HG03439 (cell line): ENCODE results near the gene CDH13.

Source experiments
- ATAC-seq: cut with Tn5 transposase; IDR thresholded peaks from one replicate; pipeline ENCODE4 v1.9.1; 2021; ENCODE audit warnings: mild to moderate bottlenecking, moderate library complexity; ENCODE audit not compliant: unreplicated experiment

The CDH13 gene

GRCh38 chr16:83258366-83258928 is 631.7 kb downstream of the CDH13 start:
- no peak for ATAC-seq

- ATAC-seq = no peak
Observed at GRCh38 chr16:83266848-83267553, 640.2 kb downstream of the CDH13 start.

DNA sequence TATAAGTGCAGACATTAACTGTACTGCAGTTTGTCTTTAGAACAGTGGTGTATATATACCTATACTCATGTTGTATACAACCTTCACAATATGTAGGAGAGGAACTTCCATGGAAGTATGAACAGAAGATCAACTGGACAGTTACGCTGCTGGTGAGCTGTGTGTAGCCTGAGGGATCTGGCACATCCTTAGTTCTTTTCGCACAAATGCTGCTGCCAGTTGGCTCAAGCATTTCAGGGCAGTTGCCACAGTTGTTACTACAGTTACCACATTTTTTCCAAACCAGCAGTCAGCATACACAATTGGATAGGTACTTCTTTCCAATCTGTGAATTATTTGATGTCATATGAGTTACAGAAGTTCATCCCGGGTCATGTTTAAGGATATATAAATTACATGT is 641.4 kb downstream of the CDH13 start:
- ATAC-seq = no peak

DNA sequence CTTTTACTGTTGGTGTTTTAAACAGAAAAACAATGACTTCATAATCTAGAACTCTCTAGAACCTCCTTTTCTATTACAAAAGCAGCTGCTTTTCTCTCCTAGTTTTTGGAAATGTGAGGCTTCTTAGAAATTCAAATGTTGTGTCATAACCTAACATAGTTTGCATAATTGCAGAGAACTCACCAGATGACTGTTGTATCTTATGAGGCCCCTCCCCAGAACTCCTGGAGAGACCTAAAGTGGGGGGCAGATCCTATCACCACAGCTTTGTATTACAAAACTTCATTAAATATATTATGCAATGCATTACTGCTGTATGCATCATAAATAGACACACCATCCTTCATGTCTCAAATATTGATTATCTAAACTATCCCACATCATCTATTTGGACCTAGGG is 642.3 kb downstream of the CDH13 start:
- no peak for ATAC-seq

DNA sequence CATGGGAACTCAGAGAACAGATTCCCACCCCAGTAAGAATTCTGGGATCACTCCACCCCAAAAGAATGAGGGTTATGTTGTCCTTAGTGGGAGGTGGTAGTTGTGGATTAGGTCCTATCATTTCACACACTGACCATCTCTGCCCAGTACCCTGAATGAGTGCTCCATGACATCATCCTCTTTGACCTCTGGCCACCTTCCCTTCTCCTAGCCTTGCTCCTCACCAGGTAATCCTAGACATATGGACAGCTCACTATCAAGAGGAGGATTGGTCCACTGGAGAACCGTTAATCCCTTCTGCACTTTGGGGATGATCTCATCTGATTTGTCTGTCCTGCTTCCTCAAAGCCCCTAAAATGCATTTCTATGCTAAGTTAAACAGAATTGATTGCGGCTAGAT is 642.8 kb downstream of the CDH13 start:
- no peak for ATAC-seq

- ATAC-seq = no peak
Observed at GRCh38 chr16:83270061-83270460, 643.3 kb downstream of the CDH13 start.

DNA sequence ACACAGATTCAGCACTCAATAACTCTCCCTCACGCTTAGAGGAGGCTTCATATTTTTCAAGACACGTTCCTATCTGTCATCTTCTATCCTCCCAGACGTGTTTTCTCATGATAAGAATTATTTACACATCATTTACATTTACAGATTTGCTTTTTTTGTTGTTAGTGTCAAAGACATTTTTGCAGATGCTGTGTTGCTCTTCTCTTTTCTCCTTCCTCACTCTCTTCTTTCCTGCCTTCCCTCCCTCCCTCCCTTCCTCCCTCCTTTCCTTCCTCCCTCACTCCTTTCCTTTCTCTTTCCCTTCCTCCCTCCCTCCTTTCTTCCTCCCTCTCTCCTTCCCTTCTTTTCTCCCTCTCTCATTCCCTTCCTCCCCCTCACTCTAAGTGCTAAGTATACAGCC is 643.9 kb downstream of the CDH13 start:
- ATAC-seq = no peak

- ATAC-seq = no peak
Observed at GRCh38 chr16:83271123-83271522, 644.4 kb downstream of the CDH13 start.

- ATAC-seq = no peak
Observed at GRCh38 chr16:83271970-83272575, 645.3 kb downstream of the CDH13 start.

DNA sequence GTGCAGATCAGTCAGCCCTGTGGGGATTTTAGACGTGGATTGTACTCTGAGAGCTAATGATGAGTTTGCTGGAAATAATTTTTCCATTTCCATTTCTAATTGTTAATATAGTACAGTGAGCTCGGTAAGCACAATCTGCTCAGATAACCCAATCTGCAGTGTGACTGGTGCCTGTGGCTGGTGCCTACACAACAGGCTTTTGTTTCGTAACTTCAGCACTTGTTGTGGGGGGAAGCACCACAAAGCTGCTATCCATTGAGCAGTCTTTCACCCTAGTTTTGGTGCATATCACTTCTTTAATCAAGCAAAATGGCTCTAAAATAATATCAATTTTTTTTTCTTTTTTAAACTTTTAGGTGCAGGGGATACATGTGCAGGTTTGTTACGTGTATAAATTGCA is 646.1 kb downstream of the CDH13 start:
- no peak for ATAC-seq

DNA sequence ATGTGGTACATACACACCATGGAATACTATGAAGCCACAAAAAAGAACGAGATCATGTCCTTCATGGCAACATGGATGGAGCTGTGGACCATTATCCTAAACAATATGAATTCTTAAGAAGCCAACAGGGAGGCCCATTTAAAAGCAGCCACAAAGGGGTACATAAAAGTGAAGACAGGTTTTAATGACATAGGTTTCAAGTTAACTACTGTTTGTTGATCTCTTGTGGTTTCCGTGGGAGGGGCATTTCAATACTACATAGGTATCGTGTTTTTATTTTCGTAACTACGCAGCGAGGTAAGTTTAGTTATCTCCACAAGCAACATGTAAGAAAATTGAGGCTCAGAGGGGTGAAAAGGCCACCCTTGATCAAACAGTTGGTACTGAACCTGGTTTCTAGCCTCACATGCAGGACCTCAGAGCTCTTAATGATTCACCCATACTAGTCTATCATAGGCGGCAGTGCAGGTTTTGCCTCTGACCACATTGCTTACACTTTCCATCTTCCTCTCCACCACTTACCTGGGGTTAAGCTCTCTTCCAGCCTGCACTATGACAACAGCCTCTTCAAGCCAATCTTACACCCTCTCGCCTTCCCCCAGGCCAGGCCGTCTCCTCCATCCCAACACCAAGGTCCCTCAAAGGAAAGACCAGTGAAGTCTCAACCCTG is 646.9 kb downstream of the CDH13 start:
- ATAC-seq = no peak

DNA sequence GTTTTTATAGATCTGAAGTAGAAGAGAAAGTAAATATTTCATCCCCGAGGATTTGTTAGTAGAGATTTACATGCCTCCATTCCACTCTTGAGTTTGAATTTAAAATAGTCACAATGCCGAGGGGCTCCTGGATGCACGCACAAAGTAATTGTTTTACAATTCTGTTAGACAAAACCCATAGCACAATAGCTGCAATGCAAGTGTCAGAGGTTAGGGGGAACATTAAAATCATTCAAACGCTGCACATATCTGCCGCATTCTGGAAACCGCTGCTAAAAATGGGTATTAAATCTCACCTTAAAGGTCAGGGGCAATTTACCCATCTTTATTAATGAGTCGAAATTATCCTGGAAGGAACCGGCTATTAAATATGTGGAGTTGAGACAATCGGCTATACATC is 652.5 kb downstream of the CDH13 start:
- ATAC-seq = no peak

DNA sequence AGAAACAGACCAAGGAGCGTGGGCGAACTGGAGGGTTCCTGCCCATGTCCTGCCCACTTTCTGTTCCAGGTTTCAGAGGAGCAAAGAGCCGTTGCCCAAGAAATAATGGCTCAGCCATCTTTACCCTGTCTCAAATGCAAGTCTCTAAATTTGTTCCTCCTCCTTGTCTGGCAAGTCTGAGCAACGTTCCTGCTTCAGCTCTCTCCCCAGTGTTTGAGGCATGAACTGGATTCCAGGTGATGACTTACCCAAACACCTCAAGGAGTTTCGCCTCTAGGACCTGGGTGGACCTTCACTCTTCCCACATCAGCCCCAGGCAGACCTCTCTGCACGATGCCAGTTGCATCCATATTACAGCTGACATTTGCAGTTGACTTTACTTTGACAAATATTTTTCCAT is 659.2 kb downstream of the CDH13 start:
- no peak for ATAC-seq

- no peak for ATAC-seq
Observed at GRCh38 chr16:83296505-83296904, 669.7 kb downstream of the CDH13 start.

- no peak for ATAC-seq
Observed at GRCh38 chr16:83298541-83298940, 671.8 kb downstream of the CDH13 start.

DNA sequence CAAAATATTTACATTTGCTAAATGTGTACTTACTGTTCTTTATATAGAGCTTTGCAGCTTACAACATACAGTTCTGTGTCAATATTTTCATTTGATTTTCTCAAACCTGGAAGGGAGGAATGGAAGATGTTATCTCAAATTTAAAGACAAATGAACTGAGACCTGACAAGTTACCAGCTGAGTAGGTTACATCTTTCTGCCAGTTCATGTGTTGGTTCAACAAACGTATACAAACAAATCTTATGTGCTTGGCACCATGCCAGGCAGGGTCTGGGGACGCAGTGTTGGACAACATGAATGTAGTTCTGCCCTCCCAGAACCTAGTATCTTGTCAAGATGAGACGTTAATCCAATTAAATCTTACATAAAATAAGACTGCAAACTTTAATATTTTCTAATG is 673.6 kb downstream of the CDH13 start:
- ATAC-seq = no peak

DNA sequence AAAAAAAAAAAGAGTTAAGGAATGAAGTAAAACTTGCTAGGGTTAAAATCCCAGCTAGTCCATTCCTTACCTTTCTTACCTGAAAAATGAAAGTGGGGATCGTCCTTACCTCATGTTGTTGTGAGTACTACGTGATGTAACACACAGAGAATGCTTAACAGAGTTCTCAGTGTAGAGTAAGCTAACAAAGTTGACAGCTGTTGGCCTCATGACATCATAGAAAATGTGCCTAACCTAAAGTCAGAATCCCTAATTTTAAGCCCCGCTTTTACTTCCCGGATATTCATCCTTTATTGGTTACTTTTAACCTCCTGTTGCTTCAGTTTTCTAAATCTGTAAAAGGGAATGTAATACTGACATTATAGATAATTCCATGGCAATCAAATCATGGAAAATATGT is 675.2 kb downstream of the CDH13 start:
- ATAC-seq = no peak

DNA sequence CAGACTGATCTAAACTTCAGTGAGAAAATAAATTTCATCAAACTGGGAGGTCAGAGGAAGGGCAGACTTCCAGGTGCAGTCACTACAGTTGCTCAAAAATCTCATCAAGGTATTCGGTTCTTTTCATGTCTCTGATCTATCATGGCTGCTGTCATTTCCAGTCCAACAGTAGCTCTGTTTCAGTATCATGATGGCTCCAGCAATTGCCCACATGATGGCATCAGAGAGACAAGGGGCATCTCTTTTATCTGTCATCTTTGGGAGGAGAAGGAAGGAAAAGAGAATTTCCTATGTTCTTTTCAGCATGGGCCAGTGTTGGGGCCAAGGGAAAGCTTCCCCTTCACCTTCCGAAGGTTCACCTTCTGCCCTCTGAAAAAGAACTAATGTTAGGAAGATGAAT is 676.1 kb downstream of the CDH13 start:
- no peak for ATAC-seq

DNA sequence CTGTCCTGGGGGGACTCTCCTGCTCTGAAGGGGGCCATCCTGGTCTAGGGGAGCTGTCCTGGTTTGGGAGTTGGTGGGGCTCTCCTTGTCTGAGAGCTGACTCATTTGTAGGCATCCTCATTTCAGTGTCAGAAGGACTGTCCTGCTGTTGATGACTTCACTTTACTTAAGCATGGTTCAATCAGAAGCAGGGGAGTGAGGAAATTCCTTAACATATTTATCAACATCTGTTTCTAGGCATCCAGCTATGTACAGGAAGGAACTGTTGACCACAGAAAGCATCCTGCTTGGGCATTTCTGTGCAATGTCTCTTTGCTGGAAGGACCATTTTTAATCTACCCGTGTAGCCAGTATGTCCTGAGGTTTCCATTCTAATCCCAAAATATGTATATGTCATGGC is 678.3 kb downstream of the CDH13 start:
- no peak for ATAC-seq

- ATAC-seq = no peak
Observed at GRCh38 chr16:83306961-83307593, 680.3 kb downstream of the CDH13 start.

DNA sequence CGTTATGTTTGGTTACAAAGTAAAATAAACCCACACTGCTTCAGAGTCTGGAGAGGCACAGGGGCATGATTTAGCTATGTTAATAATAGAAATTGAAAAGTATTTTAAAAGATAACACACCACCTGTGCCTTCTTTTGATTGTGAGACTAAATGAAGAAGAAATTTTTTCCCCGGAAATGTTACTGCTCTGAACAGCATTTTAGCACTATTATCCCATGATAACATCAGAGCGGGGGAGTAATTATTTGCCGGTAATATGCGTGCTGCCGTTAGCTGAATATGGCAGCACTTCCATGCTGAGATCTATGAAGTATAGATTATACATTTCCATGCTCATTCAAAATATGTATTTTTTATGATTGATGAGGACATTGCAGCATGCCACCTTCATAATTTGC is 680.8 kb downstream of the CDH13 start:
- no peak for ATAC-seq

- ATAC-seq = no peak
Observed at GRCh38 chr16:83308414-83308813, 681.6 kb downstream of the CDH13 start.
